HuH-7 (cell line): ENCODE data around the gene FAM168B.

ENCODE experiments used
- DNase-seq: peaks from one replicate; pipeline ENCODE4 v3.0.0; 2011; ENCODE audit warnings: low spot score

FAM168B gene

GRCh38 chr2:131039908-131040660, 53.2 kb downstream of the FAM168B start:
- no peak for DNase-seq

GRCh38 chr2:131039535-131039907, 53.7 kb downstream of the FAM168B start:
- DNase-seq = no peak

- DNase-seq = no peak
Observed at GRCh38 chr2:131039101-131039440, 54.2 kb downstream of the FAM168B start.

- no peak for DNase-seq
Observed at GRCh38 chr2:131038258-131039100, 54.8 kb downstream of the FAM168B start.

GRCh38 chr2:131037398-131038257, 55.6 kb downstream of the FAM168B start:
- DNase-seq = no peak

- no peak for DNase-seq
Observed at GRCh38 chr2:131036696-131037397, 56.4 kb downstream of the FAM168B start.

GRCh38 chr2:131036269-131036668, 57.0 kb downstream of the FAM168B start:
- DNase-seq = no peak

GRCh38 chr2:131035826-131036231, 57.4 kb downstream of the FAM168B start:
- no peak for DNase-seq

GRCh38 chr2:131035112-131035825, 58.0 kb downstream of the FAM168B start:
- no peak for DNase-seq

GRCh38 chr2:131034122-131035051, 58.9 kb downstream of the FAM168B start:
- no peak for DNase-seq

GRCh38 chr2:131033786-131034121, 59.5 kb downstream of the FAM168B start:
- DNase-seq = no peak

- no peak for DNase-seq
Observed at GRCh38 chr2:131032393-131032836, 60.8 kb downstream of the FAM168B start.

GRCh38 chr2:131031875-131032274, 61.4 kb downstream of the FAM168B start:
- DNase-seq = no peak

- DNase-seq = no peak
Observed at GRCh38 chr2:131031431-131031841, 61.8 kb downstream of the FAM168B start.

- no peak for DNase-seq
Observed at GRCh38 chr2:131030478-131030971, 62.7 kb downstream of the FAM168B start.

- no peak for DNase-seq
Observed at GRCh38 chr2:131029812-131030211, 63.4 kb downstream of the FAM168B start.

- DNase-seq = no peak
Observed at GRCh38 chr2:131027566-131028528, 65.4 kb downstream of the FAM168B start.

GRCh38 chr2:131026919-131027318, 66.3 kb downstream of the FAM168B start:
- no peak for DNase-seq

GRCh38 chr2:131023758-131024157, 69.5 kb downstream of the FAM168B start:
- DNase-seq = no peak
